HG02623 (cell line): Measurements from ENCODE around the gene DLL1.

Experiments
- ATAC-seq: cut with Tn5 transposase; IDR thresholded peaks from one replicate; pipeline ENCODE4 v1.9.1; 2021; ENCODE audit warnings: moderate library complexity; ENCODE audit not compliant: unreplicated experiment

Gene DLL1

DNA sequence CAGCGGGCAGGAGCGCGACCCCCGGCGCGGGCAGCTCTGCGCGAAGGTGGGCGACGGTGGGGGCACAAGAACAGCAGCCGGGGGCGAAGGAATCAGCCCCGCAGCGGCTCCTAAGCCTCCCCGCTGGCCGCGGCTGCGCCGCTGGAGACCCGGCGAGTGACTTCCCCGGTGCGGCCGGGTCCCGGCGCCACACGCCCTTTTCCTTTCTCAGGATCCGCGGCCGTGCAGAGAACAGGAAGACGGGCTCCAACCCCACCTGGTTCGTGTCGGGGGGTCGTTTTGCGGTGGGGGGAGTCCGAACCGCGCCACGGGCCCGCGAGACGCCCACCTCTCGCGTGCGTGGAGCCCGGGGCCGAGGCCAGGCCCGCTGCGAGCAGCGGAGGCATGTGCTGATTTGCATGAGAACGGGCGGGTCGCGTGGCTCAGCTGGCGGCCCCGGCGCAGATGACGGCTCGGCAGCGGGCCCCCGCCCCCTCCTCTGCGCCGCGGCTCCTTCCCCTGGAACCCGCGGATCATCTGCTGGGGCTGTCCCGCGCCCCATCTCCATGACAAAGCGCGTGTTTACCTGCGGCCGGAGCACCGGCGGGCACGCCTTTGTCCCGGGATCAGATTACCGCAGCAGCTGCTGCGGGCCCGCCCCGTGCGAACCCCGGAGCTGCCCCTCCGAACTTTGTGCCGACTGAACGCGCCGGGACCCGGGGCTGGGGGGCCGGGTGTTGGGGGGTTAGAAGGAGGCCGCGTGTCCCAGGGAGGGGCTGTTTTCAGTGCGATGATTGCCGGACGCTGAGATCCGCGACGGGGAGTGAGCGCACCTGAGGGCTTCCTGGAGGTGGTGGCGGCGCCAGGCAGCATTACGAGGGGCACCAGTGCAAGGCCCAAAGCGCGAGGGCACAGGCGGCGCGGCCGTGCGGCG is 4.9 kb upstream of the DLL1 start:
- peak; percentile 45 for ATAC-seq

DNA sequence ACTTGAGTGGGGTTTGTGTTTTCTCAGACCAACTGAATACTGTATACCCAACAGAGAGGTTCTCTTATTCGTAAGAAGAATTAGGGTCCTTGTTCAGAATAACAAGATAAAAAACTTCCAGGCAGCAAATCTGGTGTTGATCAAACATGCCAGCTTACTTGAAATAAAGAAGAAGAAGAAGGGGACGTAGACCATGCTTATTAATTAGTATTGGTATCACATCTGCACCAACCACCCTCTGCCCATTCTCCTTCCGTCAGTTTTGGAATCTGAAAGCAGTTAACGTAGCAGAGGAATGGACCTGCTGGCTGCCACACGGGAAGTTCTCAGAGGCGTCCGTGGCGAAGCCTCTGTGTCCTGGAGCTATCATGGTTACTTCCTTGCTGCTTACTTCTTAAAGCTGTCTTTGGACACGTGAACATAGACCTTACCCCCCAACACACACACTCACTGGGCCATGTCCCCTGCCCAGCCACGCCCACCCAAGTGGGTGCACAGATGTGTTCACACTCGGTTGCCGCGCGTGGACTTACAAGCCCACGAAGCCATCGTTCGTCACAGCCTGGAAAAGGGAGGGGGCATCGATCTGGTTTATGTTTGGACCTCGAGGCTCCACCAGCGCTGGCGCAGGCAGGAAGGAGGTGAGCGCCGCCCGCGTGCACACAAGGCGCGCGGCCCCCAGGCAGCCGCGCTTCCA is 4.1 kb upstream of the DLL1 start:
- no peak for ATAC-seq

DNA sequence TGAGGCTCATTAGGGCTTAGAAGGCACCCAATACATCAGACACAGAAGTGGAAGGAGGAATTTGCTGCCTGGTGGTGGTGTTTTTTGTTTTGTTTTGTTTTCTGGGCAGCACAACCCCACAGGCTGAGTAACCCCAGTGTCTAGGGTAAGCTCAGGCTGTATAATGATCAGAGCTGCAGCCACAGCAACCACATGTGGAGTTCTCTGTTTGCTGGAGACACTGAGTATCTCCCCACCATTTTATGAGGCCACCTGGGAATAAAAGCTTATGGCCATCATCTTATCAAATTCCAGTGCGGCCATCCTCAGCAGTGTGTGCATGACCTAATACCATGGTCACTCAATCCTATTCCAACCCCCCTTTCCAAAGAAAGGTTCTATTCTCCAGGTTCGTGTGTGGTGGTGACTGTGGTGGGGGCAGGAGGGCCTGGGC is 3.4 kb upstream of the DLL1 start:
- ATAC-seq, result no peak

DNA sequence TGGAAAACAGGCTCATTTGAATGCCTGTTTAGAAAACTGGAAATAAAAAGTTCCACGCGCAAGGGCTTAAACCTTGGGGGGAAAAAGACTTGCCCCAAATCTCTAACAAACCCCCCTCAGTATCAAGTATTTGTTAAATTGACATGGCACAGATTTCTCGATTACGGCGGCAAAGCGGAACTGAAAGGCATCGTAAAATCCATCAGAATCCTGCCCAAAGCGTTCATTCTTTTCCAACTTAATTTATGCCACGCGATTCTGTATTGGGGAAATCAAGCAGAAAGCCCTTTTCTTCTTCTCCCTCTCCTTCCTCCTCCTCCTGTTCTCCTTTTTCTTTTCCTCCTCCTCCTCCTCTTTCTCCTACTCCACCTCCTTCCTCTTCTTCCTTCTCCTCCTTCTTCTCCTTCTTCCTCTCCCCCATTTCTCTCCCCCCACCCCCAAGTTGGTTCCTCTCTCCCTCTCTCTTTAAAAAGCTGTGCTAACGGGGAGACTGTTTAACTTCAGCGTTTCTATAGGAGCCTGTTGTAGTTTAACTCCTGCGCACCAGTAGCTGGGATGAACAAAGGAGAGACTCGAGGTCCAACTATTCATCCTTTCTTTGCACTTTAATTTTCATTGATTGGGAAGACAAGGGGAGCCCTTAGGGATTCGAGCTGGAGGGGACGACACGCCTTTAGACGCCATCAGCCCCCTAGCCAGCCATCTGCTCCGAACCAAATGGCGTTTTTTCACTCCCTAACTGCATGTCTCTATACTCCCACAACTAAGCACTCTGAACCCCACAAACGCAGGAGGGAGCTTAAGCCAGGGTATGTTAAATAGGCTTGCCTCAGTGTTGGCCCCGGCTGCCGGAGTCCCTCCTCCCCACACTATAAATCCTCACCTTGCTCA is 2.7 kb upstream of the DLL1 start:
- ATAC-seq, result no peak

DNA sequence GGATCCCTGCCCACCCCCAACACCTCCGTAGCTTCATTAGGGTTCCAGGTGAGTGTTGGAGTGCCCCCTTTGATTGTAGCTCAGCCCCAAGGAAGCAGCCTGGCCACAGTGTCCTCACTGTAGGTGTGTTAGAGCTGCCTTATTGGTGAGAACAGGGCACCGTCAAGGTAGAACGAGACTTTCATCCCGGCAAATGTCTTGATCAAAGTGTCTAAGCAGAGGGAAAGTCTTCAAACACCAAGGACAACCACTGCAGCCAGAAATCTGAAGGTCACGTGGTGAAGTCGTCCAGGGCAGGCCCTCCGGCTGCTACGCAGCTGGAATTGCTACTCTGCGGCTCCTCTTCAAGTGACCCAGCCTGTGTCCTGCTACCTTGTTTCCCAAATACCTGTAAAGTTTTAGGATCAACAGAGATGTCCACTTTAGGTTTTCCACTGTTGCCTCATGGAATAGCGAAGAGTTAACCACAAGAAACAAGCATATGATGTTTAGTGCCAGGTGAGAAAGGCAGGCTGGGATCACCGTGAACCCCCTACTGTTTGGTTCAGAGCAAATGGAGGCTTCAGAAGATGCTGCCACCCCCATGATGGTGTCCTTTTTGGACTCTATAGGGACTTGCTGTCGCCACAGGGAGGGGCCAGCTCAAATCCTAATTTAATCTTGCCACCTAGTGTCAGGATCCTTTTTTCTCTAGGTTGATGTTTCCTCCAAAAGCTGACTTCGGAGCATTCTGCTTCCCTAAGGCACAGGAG is 1.7 kb upstream of the DLL1 start:
- ATAC-seq, result no peak

DNA sequence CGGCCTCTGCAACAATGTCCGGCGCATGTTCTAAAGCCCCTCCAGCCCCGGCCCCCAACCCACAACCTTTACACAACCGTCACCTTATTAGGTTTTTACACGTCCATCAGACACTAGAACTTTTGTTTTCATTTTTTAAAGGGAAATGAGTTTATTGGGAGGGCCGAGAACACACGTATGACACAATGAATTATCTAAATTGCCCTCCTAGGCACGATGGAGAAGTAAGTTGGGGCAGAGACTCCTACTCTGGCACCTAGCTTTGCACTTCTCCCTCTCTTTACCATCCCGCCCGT is 1.2 kb upstream of the DLL1 start:
- no peak for ATAC-seq

DNA sequence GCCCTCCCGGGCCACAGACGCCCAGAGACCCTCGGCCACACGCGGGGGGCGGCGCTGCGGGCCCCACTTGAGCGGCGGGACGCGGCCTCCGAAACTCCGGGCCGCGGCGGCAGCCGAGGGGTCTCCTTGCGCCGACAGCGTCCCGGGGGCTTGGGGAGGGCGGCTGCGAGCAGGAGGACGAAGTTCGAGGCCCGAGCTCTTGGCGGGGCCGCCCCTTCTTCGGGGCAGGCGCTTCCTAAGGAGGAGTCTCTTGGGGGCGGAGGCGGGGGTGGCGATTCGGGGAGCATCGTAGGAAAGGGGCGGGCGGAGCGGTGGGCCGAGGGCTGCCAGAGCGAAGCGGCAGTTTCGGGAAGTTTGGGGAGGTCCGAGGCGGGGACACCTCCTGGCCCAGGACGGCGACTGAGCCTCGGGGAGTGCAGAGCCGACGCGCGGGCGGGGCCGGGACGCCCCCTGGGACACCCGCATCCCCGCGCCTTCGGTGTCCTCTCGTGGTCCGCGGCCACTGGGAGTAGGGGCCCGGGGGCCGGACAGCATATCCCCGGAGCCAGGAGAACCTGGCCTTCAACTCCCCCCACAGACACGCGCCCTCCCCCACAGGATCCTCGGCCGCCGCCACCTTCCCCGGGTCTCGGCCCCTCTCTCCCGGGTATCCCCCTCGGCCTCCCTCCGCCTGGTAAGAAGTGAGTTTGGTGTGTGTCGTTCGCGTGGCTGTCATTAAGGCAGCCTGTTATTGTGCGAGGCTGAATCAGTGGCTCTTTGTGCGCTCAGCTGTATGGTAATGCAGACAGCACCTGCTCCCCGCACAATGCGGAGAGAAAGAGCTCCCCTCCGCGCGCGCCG is 613 bp upstream of the DLL1 start:
- peak; percentile 25 for ATAC-seq

DNA sequence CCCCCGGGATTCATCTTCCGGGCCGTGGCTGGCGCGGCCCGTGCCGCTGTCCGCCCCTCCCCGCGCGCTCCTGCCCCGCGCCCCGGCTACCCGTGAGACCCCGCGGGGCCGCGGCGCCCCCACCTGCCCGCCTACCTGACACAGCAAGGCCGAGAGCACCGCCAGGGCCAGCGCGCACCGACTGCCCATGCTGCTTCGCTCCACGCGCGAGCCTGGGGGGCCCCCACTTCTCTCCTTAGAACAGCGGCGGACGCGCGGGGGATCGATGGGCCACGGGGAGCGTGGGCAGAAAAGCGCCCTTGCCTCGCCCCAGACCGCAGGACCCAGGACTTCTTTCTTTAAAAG is 955 bp downstream of the DLL1 start:
- no peak for ATAC-seq

DNA sequence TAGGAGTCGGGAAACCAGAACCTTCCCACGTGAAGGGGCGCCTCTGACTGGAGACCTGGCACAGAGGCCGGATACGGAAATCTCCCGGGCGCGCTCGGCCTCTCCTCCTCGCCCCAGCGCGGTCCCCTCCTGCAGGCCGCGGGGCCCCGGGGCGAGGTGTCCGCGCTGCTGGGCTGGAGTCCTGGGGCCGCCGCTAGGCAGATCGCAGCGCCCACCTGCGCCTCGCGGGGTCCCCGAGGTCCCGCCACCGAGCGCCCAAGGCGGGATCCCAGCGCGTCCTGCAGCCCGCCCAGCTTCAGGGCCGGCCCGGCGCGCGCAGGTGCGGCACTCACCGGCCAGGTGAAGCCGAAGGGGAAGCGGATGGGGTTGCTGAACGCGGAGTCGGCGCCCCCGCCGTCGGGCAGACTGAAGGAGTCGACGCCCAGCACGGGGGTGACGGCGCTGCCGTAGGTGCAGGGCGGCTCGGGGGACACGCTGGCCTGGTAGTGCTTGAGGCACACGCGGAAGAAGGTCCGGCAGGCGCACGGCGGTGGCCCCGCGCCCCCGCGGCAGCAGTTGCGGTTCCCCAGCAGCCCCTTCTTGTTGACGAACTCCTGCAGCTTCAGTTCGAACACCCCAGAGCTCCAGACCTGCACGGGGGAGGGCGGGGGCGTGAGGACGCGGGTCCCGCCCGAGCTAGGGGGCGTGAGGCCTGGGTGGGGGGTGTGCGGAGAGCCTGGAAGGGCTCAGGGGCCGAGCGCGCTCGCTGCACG is 1.5 kb downstream of the DLL1 start:
- ATAC-seq, result no peak

DNA sequence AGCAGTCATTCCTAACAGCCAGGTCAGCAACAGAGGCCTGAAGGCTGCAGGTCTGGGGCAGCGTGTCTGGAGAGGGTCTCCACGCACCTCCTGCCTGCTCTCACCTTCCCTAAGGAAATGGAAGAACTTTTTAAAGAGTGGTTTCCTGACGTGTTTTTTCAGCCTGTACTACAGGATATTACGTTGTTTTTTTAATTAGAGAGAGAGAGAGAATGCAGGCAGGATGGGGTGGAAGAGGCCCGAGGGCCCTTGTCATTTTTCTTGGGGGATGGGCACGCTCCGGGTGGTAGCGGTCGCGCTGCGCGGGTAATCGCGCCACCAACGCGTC is 2.1 kb downstream of the DLL1 start:
- no peak for ATAC-seq

DNA sequence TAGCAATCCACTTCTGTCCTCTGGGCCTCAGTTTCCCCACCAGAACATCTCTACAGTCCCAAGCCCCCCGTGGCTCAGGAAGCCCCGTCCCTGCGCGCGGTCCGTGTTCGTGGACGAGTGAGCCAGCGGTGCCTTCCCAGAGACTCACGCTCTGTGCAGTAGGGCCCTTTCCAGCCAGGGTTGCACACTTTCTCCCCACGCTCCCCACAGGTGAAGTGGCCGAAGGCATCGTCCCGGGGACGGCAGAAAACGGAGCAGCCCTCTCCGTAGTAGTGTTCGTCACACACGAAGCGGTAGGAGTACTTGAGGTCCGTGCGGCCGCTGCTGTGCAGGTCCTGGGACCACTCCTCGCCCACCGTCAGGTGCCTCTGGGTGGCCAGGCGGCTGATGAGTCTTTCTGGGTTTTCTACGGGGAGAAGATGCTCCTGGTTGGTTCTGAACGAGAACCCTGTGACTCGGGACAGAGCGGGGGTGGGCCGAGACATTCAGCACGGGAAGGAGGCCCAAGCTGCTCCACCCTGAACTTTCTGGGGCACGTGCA is 2.7 kb downstream of the DLL1 start:
- no peak for ATAC-seq

DNA sequence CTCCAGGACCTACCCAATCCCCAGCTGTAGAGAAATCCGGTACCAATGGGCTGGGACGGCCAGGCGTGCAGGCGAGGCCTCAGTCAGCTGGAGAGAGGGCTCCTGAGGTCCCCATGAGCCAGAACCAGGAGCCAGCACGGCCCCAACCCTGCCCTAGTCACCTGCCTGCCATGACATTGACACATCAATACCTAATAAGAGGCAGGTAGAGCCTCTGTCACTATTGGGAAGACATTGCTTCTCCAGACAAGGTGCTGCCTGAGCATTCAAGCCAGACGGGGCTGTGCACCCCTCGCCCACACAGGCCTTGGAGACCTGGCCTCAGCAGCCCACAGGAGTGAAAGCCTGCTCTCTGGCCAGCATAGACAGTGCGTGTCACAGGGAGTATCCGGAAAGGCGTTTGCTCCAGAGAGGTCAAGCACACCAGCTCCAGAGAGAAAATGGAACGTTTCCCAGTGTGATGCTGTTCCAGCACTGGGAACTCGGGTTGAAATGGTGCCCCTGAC is 3.5 kb downstream of the DLL1 start:
- no peak for ATAC-seq

DNA sequence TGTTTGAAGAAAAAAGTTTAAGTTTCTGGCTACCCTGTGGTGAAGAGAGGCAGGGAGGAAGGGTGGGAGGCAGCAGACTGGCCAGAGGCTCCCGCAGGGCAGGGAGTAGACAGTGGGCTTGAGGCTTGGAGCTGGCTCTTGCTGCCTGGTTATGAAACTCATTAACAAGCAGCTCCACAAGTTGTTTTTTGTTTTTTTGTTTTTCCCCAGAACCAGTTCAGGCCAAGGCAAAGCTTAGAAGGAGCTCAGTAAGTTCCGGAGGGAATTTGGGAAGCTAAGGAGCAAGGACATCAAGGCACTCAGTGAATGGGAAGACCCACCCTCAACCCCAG is 4.0 kb downstream of the DLL1 start:
- ATAC-seq, result no peak

DNA sequence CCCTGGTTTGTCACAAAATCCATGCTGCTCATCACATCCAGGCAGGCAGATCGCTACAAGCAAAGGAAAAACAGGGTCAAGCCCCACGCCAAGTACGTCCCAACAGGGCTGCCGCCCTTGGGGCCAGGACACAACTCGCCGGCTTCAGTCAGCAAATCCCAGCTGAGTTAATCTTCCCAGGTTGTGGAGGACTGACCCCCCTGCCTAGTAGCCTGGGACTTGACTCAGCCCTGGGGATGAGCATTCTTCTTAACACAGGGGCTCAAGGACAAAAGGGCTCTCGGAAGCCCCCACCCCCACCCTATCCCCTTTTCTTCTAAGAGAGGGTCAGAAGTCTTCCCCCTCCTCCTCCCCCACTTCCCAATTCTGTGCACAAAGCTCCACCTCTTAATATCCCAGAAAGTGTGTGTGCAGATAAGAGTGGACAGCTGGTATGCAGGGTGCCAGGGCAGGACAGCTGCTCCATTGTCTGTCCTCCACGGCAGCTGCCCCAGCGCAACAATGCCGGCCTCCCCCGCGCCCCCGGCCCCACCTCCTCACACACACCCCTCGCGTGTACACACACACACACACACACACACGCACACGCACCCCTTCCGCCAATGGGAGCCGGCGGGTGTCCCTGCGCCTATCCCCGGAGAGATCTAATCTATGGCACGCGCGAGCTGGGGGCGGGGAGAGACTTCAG is 4.5 kb downstream of the DLL1 start:
- ATAC-seq, result no peak

DNA sequence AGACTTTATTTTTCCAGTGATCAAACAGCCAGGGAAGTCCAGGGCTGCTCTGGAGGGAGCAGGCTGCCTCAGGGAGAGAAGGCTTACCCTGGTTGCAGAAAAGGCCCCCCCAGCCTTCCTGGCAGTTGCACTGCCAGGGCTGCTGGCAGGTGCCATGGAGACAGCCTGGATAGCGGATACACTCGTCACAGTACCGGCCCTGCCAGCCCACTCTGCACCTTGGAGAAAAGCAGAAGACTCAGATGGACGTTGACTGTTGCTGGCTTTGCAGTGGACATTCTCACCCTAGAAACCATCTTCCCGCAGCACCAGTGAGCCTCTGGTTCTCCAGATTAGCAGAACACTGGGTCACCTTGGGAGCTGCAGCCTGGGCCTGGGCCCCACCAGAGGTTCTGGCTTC is 5.4 kb downstream of the DLL1 start:
- no peak for ATAC-seq

DNA sequence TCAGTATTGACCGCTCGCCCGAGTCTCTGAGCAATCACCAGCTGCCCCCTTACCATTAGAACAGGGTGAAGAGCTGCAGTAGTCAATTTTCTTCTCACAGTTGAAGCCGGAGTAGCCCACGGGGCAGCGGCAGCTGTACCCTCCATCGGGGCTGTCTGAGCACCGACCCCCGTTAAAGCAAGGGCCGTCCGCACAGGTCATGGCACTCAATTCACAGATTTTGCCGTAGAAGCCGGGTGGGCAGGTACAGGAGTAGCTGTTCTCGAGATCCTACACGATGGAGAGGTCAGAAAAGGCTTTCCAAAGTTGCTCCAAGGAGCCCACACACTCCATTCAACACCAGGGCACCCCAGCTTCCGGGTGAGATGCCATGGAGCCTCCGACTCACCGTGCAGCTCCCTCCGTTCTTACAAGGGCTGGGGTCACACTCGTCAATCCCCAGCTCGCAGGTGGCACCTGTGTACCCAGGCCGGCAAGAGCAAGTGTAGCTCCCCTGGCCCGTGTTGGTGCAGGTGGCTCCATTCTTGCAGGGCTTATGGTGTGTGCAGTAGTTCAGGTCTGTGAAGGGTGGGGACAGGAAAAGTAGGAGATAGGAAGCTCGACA is 5.9 kb downstream of the DLL1 start:
- no peak for ATAC-seq

DNA sequence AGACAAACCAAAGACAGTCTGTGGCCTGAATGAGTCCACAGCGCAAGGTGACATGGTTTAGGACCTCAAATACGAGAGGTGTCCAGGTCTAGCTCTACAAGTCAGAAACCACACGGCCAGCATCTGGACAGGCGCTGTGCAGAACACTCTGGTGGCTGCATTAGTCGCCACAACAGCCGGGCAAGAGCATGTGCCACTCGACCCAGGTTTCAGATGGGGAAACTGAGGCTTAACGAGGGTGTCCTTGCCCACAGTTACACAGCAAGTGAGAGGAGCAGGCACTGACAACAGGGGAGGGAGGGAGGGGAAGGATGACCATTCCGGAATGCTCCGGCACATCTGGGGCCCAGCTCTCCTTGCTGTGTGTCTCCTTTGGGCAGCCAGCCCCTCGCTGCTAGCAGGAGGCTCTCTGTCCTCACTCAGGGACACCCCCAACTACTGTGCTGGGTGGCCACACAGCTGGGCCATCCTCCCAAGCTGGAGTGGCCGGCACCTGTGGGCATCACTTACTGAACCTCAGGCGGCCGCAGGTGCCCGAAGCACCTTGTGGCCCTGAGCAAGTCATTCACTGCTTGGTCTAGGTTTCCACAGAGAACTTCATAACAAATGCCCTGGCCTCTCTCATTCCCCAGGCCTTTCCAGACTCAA is 6.6 kb downstream of the DLL1 start:
- no peak for ATAC-seq
